Fibroblast of mammary gland (primary cell): ENCODE results near the gene ARHGEF38.
A peak's percentile ranks its signal among the peaks of the same experiment; 100 is the strongest.

Experiments used
- DNase-seq: peaks from one replicate; pipeline ENCODE4 v3.0.0-alpha.2; 2010; ENCODE audit warnings: low read depth
- H3K4me3 ChIP-seq: 2 replicates; pipeline ENCODE4 v1.5.1; 2011; ENCODE audit warnings: low read depth, mild to moderate bottlenecking, low read length, moderate library complexity; ENCODE audit not compliant: control insufficient read depth
- TF ChIP-seq, protein P1 (sequence below): conservative IDR thresholded peaks from 2 replicates; pipeline ENCODE4 v1.5.1; 2011; ENCODE audit warnings: low read depth, low read length, inconsistent platforms; ENCODE audit not compliant: control insufficient read depth, insufficient read depth

ARHGEF38 gene

DNA sequence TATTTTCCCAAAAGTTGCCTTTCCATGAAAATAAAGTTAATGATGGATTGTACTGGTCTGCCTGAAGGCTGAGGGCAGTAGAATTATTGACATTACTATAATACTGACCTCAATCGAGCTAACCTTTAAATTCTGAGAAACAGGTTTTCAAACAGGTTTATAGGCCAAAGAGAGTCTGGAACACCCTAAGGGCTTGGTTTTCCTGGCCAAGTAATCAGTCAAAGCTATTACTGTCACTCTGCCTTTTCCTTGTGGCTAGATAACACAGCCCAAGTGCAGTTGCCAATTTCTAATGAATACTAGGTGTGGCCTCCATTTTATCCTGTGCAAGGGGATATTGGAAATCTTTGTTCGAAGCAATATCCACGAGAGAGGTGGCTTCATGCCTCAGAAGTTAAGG, 80.8 kb downstream of the ARHGEF38 start:
- TF ChIP-seq, protein P1, sequence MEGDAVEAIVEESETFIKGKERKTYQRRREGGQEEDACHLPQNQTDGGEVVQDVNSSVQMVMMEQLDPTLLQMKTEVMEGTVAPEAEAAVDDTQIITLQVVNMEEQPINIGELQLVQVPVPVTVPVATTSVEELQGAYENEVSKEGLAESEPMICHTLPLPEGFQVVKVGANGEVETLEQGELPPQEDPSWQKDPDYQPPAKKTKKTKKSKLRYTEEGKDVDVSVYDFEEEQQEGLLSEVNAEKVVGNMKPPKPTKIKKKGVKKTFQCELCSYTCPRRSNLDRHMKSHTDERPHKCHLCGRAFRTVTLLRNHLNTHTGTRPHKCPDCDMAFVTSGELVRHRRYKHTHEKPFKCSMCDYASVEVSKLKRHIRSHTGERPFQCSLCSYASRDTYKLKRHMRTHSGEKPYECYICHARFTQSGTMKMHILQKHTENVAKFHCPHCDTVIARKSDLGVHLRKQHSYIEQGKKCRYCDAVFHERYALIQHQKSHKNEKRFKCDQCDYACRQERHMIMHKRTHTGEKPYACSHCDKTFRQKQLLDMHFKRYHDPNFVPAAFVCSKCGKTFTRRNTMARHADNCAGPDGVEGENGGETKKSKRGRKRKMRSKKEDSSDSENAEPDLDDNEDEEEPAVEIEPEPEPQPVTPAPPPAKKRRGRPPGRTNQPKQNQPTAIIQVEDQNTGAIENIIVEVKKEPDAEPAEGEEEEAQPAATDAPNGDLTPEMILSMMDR = no peak
- DNase-seq = no peak
- H3K4me3 ChIP-seq = no peak overlapping the region

DNA sequence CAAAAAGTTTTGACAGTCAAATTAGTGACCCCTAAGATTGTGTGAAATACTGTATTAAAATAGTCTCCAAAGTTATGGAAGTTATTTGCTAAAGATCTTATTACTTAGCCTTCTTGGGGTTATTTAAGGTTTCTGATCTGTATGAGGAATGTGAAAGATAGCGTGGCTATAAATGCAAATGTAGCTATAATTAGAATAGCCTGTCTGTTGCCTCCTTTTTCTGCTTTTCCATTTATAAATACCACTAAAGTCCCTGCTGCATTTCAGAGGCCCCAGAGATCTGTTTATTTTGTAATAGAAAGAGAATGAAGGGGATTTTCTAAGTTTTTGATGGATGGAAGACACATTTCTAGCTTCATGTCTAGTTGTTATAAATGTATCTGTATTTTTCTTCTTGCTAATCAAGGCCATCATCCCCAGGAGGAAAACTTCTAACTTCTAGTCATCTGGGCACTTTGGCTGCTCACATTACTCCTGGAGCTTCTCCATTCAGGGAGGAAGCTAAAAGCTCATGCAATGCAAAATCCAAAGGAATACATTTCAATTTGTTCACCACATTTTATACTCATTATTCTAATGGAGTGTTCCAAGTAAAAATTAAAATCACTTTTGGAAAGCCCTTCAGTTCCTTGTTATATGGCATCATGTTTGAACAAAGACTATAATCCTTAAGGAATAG, 82.1 kb downstream of the ARHGEF38 start:
- TF ChIP-seq, protein P1 = no peak
- no peak overlapping the region for H3K4me3 ChIP-seq
- no peak for DNase-seq

DNA sequence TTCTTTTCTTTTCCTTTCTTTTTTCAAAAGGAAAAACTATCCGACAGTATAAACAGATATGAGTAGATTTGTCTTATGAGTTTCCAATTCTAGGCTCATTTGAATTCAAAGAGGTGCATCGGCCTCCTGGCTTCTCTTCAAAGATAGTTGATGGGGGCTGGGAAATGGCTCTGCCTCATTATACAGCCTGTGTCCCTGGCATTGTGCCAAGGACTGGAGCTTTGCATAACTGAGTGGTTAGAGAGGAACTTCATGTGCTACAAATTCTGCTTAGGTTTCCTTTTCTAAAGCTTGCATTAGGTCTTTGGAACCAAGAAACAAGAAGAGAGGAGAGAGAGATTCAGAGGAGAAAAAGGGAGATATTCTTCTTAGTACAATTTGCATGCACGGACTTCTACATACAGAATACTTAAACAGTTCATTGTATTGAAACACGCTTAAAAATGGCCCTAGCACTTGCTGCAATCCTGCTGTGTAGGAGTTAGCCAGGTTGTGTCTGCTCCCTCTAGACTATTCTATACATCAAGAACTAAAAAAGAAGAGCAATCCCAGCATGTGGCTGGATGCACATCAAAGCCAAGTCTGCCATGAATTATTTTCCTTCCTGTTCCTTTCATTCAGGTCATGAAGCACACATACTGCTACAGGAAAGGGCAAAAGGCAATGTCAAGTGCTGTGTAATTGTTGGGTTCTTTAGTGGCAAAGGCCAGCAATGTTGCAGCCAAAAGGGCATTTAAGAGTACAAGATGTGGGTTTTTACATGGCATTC, 85.2 kb downstream of the ARHGEF38 start:
- TF ChIP-seq, protein P1 = no peak
- DNase-seq = peak; percentile 44
- no peak overlapping the region for H3K4me3 ChIP-seq

DNA sequence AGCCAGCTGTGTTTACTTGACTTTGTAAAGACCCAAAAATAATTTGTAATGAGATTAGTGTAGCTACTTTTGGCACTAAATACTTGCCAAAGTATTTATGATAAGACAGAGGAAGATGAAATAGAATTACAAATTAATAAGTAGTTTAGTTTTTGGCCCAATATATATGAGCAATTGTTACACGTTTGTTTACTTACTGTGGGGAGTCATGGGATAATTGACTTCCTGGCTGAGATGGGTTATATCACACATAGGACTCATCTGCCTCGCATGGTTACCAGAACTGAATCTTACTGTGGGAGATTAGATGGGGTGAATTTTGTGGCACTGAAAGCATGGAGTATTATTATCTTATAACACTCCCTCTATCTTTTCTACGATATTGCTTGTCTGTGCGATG, 89.4 kb downstream of the ARHGEF38 start:
- TF ChIP-seq, protein P1 = no peak
- no peak for DNase-seq
- no peak overlapping the region for H3K4me3 ChIP-seq

DNA sequence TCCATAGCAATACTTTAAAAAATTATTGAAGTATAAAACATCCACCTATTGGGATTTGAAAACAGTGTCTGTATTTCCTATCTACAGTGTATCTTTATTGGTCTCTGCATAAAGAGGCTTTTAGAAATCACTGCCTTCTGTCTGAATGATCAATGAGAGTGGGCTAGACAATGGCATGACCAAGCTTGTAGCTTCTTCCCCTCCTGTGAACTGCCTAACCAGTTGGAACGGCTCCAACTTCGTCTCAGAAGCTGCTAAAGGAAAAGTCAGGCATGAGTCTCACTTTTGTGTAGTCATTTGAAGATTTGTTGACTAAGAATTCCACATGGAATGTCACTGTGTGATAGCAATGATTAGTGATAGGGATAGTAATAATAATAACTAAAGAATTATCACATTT, 91.8 kb downstream of the ARHGEF38 start:
- TF ChIP-seq, protein P1 = no peak
- H3K4me3 ChIP-seq = no peak overlapping the region
- peak; percentile 9 for DNase-seq

DNA sequence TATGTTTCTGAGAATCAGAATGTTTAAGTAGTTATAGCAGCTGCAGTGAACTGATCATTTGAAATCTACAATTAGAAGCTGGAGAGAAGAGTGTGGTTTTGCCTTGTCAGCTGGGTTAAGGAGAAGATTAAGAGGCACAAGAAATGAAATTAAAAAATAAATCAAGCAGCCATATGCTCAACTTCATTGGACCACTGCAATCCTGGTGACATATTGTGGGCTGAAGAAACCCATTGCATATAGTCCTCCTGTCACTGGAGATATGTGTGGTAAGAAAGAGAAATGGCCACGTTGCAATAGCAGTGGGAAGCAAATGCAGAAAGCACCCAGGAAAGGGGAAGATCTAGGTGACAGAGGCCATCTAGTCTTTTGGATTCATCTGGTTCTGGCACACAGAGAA, 93.0 kb downstream of the ARHGEF38 start:
- no peak for DNase-seq
- H3K4me3 ChIP-seq = no peak overlapping the region
- TF ChIP-seq, protein P1 = no peak

DNA sequence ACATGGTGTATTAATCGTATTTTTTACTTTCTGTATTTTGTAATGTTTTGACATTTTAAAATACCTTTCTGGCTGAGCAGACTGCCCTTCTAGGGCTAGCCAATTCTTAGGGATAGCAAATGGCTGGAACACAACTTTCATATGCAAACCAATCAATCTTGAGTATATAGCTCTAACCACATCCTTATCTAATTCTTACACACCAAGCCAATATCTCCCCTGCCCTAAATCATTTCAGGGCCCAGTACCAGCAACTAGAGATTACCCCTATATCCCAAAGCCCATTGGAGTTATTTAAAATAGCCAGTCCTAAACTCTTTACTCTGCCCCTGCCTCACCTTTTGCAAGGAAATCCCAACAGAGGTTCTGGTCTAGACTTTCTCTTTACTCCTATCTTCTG, 97.8 kb downstream of the ARHGEF38 start:
- no peak overlapping the region for H3K4me3 ChIP-seq
- TF ChIP-seq, protein P1 = no peak
- no peak for DNase-seq
